OCI-LY7 (cell line): ENCODE data around the gene FEZF2.

Source experiments
- EZH2phosphoT487 ChIP-seq: fragments of 200-600 bp; sonication (generic); IDR thresholded peaks from 2 replicates; pipeline ENCODE4 v1.6.1; 2018; ENCODE audit warnings: low read depth, borderline replicate concordance, mild to moderate bottlenecking, mixed run types, antibody characterized with exemption, low read length, moderate library complexity, mixed read lengths
- TF ChIP-seq, protein P1 (sequence below): fragments of 200-600 bp; sonication (generic); conservative IDR thresholded peaks from 2 replicates; pipeline ENCODE4 v1.5.1; 2014; ENCODE audit warnings: mild to moderate bottlenecking, antibody characterized with exemption, low read length, moderate library complexity, mixed read lengths

- TF ChIP-seq, protein P1, sequence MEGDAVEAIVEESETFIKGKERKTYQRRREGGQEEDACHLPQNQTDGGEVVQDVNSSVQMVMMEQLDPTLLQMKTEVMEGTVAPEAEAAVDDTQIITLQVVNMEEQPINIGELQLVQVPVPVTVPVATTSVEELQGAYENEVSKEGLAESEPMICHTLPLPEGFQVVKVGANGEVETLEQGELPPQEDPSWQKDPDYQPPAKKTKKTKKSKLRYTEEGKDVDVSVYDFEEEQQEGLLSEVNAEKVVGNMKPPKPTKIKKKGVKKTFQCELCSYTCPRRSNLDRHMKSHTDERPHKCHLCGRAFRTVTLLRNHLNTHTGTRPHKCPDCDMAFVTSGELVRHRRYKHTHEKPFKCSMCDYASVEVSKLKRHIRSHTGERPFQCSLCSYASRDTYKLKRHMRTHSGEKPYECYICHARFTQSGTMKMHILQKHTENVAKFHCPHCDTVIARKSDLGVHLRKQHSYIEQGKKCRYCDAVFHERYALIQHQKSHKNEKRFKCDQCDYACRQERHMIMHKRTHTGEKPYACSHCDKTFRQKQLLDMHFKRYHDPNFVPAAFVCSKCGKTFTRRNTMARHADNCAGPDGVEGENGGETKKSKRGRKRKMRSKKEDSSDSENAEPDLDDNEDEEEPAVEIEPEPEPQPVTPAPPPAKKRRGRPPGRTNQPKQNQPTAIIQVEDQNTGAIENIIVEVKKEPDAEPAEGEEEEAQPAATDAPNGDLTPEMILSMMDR = no peak
- no peak for TF ChIP-seq EZH2phosphoT487
These were observed 13.9 kb upstream of the FEZF2 start for GRCh38 chr3:62387251-62387650.
